GM04504 (cell line): ENCODE data around the gene AKAP12.

Source experiments
- DNase-seq: peaks from one replicate; pipeline ENCODE4 v3.0.0-alpha.2; 2012; ENCODE audit warnings: low read depth

AKAP12 gene

DNA sequence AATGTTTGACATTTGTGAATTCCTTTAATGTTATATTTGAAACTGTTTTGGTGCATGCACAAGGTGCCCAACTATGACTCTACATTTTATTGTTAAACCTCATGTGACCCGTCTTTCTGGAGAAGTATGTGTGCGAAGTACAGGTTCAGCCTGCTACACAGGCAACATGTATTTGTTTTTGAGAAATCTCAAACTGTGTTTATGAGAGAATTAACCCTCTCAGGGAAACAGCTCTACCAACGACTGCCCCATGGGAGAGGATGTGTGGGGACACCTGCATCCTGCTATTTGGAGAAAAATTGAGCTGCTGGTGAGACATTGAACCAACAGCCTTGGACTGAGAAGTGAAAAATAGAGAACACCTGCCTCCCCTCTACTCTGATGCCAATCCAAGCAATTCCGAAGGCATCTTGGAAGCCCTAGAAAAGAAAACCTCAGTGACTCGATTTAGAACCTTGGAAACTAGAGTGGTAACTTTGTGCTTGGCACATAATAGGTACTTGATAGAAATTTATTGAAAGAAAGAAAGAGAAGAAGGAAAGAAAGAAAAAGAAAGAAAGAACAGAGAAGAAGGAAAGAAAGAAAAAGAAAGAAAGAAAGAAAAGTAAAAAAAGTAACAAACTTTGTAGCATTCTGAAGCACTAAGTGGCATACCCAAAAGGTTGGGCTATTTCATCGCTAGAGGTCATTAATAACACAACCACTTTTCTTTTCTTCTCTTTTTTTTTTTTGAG is 2.9 kb upstream of the AKAP12 start:
- no peak for DNase-seq

GRCh38 chr6:151240036-151240685 is 394 bp downstream of the AKAP12 start:
- DNase-seq: no peak

GRCh38 chr6:151240791-151241642 is 1.2 kb downstream of the AKAP12 start:
- DNase-seq: no peak

GRCh38 chr6:151241853-151242252 is 2.1 kb downstream of the AKAP12 start:
- DNase-seq: no peak

GRCh38 chr6:151242420-151242861 is 2.7 kb downstream of the AKAP12 start:
- no peak for DNase-seq

GRCh38 chr6:151243481-151243880 is 3.7 kb downstream of the AKAP12 start:
- no peak for DNase-seq

DNA sequence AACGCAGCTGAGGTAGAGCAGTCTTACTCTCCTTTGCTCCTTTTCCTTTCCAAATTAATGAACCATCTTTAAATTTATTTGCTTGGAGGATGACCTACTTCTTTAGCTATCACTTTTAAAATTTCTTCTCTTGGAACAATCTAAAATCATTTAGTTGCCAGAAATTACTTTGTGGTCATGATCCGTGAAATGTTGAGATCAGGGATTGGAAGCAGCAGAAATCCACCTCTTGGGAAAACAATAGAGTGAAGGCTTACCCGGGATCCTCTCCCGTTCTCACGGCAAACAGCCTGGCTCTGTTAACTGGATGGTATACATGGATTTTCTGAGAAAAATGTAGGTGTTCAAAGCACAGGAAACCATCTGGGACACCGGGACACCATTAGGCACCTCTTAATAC is 7.7 kb downstream of the AKAP12 start:
- DNase-seq: no peak

- no peak for DNase-seq
Measured at GRCh38 chr6:151248295-151248694, 8.5 kb downstream of the AKAP12 start.

- no peak for DNase-seq
Measured at GRCh38 chr6:151252634-151253033, 12.9 kb downstream of the AKAP12 start.

- DNase-seq: no peak
Measured at GRCh38 chr6:151254451-151255081, 14.8 kb downstream of the AKAP12 start.

DNA sequence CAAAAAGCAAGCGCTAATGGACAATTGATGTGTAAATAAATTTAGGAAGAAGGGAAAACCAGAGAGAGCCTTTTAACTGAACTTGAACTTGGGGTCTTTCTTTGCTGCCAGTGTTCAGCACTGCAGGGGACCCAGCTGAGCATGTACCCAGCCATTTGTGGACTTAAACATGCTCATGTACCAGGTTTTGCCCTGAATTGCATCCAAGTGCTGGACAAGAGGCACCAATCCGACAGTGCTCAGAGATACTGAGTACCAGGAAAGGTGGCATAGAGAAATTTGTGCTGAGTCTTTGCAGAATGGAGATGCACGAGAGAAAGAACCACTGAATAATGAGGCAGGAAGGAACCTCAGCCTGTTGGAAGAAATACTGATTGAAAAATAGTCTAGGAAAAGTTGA is 16.0 kb downstream of the AKAP12 start:
- no peak for DNase-seq

DNA sequence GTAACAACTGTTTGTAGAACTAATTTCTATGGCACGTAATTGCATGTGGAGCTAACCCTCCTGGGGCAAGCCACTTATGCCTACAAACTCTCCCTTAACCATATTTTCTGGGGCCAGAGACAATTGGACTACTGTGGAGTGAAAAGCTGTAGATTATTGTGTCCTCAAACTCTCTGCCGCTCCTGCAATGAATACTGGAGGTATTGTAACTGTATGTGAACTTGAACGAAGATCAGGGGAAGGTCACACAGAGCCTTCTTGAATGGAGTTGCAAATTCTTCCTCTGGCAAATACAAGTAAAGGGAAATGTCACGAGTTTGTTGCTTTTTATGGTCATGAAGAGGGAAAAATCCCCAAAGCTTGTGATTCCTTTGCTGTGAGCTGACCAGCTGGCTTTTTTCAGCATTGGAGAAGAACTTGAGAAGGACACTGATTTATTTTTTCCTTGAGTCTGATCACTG is 18.2 kb downstream of the AKAP12 start:
- no peak for DNase-seq

- DNase-seq: no peak
Measured at GRCh38 chr6:151260205-151260604, 20.4 kb downstream of the AKAP12 start.

GRCh38 chr6:151263035-151263434 is 23.3 kb downstream of the AKAP12 start:
- no peak for DNase-seq

DNA sequence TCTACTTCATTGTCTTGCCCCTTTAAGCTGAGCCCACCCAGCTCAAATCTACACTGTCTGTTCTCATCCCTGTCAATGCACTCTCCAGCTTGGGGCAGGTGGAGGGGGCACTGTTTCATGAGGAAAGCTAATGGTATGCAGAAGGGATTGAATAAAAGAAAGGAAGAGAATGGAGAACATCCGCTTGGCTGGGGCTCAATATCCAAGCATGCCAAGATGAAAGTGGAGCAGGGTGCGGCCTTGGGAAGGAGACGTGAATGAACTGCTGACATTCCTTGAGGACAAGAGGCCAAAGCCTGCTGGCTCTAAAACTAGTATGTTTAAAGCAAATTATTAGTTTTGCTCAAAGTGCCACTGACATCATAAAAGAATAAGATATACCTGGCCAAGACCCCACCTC is 24.2 kb downstream of the AKAP12 start:
- no peak for DNase-seq

DNA sequence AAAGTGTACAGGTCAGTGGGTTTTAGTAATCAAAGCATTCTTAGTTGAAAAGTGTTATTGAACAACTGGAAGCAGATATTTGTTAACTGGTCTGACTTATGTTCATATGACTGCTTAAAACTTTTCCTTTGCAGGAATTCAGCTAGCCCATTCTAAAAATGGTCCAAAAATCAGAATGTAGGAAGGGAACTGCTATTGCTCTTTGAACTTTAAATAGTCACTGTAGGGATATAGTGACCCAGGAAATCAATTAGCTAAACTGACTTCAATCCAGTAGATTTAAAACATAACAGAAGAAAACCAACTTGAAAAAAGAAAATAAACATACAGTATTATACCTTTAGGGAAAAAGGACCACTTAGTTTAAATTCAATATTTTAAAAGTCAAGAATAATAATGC is 25.5 kb downstream of the AKAP12 start:
- no peak for DNase-seq

DNA sequence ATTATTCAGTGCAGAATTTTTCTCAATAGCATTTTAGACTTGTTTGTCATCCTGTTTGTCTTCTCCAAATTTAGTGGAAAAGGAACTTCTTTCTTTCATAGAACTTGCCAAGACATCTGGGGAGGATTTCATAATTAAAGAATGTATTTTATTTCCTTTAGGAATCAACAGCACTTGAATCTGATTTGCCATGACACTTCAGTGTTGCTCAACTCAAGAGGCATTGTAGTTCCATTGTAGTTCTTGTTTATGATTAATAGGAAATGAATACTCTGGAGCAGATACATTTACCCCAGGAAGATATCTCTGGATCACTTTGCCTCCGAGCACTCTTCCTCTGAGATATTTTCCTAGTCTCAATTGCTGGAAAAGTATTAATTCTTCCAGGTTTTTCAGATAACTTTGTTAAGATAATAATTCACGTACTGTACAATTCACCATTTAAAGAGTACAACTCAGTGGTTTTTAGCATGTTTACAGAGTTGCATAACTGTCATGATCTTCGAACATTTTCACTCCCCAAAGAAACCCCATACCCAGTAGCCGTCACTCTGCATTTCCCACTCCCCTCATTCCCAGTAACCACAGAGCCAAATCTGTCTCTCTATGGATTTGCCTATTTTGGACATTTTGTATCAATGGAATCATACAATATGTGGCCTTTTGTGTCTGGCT is 29.7 kb downstream of the AKAP12 start:
- peak; percentile 64 for DNase-seq

- DNase-seq: no peak
Measured at GRCh38 chr6:151275121-151275520, 35.4 kb downstream of the AKAP12 start.

- no peak for DNase-seq
Measured at GRCh38 chr6:151275566-151275965, 35.8 kb downstream of the AKAP12 start.

GRCh38 chr6:151276112-151276740 is 36.5 kb downstream of the AKAP12 start:
- peak; percentile 70 for DNase-seq

GRCh38 chr6:151279891-151280290 is 40.1 kb downstream of the AKAP12 start:
- DNase-seq: no peak
